Right cardiac atrium (tissue), 5 donors: Measurements from ENCODE around the gene ATP13A3. TPM values are rescaled to one million over a fixed set of nuclear protein-coding genes. Genes with fewer than 3 reads are reported as not detected.
"Not testable (repeated sequence)": the region's sequence is repeated elsewhere in the genome, so short reads cannot be mapped to it uniquely, and the experiment has no call there.

Experiments
- ATAC-seq, 2 donors: fragments of 200-7000 bp; cut with Tn5 transposase; one replicate each; pipeline versions ENCODE4 v1.8.0 to v1.9.1; 2020; ENCODE audit warnings: moderate library complexity in 2 of 2, mild to moderate bottlenecking in 1 of 2
- DNase-seq, 3 donors: peaks; one replicate each; pipeline ENCODE4 v3.0.0-alpha.2; 2020
- H3K27ac ChIP-seq: one replicate; pipeline ENCODE4 v1.5.1; 2013; ENCODE audit warnings: mild to moderate bottlenecking, low read length, control low read depth, moderate library complexity
- H3K27me3 ChIP-seq: one replicate; pipeline ENCODE4 v1.6.1; 2013; ENCODE audit not compliant: control insufficient read depth, insufficient read depth
- H3K4me1 ChIP-seq: one replicate; pipeline ENCODE4 v1.6.1; 2013; ENCODE audit warnings: low read length; ENCODE audit not compliant: control insufficient read depth, insufficient read depth
- H3K4me3 ChIP-seq: one replicate; pipeline ENCODE4 v1.5.1; 2013; ENCODE audit warnings: low read length, control low read depth
- H3K9me3 ChIP-seq: one replicate; pipeline ENCODE4 v1.6.1; 2013; ENCODE audit warnings: low read length; ENCODE audit not compliant: control insufficient read depth
- WGBS: extraction: QIAGEN DNeasy Blood & Tissue Kit; methylation state at CpG from one replicate; pipeline ENCODE4 v1.1.7; 2013; 5-methylcytosine and 5-hydroxymethylcytosine counted together
- intact Hi-C, 4 donors: fragments of 100-400 bp; cut with DNase I; formaldehyde crosslinking; loops; one replicate each; pipeline versions ENCODE4 v1.11.0 to v1.14.0; 2022 to 2023
- polyA plus RNA-seq: library from polyadenylated mRNA; stranded (reverse); fragments of 200-250 nt; gene quantifications from one replicate; pipeline ENCODE4 v1.2.3, GENCODE V29; 2013
- total RNA-seq, 4 donors: library from RNA; stranded (reverse); fragmentation: NEBNext Ultra II Directional; extraction: Animal tissue kit (Norgen Biotek cat#: 25700); gene quantifications; one replicate each; pipeline ENCODE4 v1.2.1, GENCODE V29; 2021
- donor health status: healthy with polysubstance abuse.
- donor health status: DM: no; HTN: yes; CAD: no.
- donor health status: DM: no; HTN: no; CAD: no.
- donor health status: DM: no; HTN: yes; CAD: no; lungs with severe emphysema.
- donor health status: DM: yes; HTN: yes; CAD: no.

ATP13A3 gene
- total and polyA plus RNA-seq, 5 donors, result 28.2 to 194 (median 93.4) TPM

DNA sequence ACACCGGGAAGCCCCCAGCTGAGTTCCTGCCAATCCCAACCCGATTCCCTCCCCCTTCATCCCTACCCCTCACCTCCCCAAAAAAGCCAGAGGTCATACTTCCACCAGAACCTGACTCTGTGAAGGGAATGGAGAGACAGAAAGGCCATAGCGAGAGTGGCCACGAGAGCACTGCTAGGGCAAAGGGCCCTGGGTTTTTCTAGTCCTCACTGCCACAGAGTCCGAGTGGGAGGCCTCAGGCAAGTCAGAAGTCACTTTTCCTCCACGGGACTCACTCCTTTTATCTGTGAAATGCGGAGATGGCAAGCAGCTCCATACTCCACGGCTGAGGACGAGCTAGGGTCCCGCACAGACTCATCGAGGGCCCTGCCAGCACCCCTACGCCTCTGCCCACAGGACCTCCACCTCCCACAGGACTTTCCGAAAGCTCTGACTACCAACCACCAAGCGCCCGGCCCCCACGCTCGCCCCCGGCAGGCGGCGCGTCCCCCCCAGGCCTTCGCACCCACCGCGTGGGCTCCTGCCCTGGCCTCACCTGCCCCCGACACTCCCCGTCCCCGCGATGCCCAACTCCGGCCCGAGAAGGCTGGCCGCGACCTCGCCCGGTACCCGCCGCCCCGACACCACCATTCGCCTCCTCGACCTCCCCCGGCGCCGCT is 792 bp downstream of the ATP13A3 start:
- 1% methylated on average over 42 of the region's 42 CpGs for WGBS

DNA sequence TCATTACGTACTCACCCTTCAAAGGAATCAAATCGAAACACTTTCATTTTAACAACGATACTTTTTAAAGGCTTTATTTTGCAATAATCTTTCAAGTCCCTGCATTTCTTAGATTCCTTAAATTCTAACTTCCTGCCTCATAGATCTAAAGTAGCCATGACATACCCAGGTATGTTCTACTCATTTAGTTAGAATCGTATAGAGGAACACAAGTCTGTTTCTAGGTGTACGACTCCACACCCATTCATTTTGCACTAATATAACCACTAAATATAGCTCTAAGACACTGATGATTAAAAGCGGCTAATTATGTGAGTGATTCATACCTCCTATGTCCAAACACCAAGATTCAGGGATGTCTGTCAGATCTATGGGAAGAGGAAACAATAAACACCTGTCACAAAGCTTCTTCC is 1.3 kb downstream of the ATP13A3 start:
- Histone ChIP-seq H3K27ac (peak overlapping the region; percentile 95), H3K27me3 (no peaks in the 10 kb centered on the region), H3K4me3 (peak overlapping the region; percentile 97), H3K9me3 (no peaks in the 10 kb centered on the region), H3K4me1 (peaks cover 4% of the 10 kb centered on the region)
- WGBS, result 11% methylated on average over 6 of the region's 6 CpGs
- no peak for ATAC-seq
- DNase-seq, result no peak
- intact Hi-C loops, result loop anchor here in 1 of 4 donors (5.0 kb wide), 1 partner anchor 87 kb away; no protein-coding TSS in a partner anchor

More for the DNA sequence above, 792 bp downstream of the ATP13A3 start:
- H3K4me1 ChIP-seq, result peaks cover 4% of the 10 kb centered on the region
- peak; percentile 6 to 10 for ATAC-seq
- H3K4me3 ChIP-seq, result peak overlapping the region; percentile 97
- peak overlapping the region; percentile 95 for H3K27ac ChIP-seq
- DNase-seq, result peak; percentile 46 to 74 (median 73)
- H3K9me3 ChIP-seq, result no peaks in the 10 kb centered on the region
- H3K27me3 ChIP-seq, result no peaks in the 10 kb centered on the region
- intact Hi-C loops, result loop anchor here in 1 of 4 donors (5.0 kb wide), 1 partner anchor 86 kb away; no protein-coding TSS in a partner anchor

- ATAC-seq (no peak), DNase-seq (peak in 1 of 3 donors; percentile 42)
- WGBS, result 92% methylated on average over 12 of the region's 12 CpGs
- peaks cover 4% of the 10 kb centered on the region for H3K4me1 ChIP-seq
- no peak overlapping the region for H3K4me3 ChIP-seq
- H3K27me3 ChIP-seq, result no peaks in the 10 kb centered on the region
- H3K9me3 ChIP-seq, result no peaks in the 10 kb centered on the region
- no peak overlapping the region for H3K27ac ChIP-seq
- intact Hi-C loops, result loop anchor here in 1 of 4 donors (5.0 kb wide), 1 partner anchor 88 kb away; no protein-coding TSS in a partner anchor
Observed at GRCh38 chr3:194484614-194485013, 2.2 kb downstream of the ATP13A3 start.

GRCh38 chr3:194483850-194484249 is 3.0 kb downstream of the ATP13A3 start:
- peaks cover 4% of the 10 kb centered on the region for H3K4me1 ChIP-seq

GRCh38 chr3:194482830-194483229 is 4.0 kb downstream of the ATP13A3 start:
- H3K27me3 ChIP-seq, ATAC-seq, intact Hi-C loops, DNase-seq, H3K9me3 ChIP-seq, H3K4me3 ChIP-seq, H3K4me1 ChIP-seq: not testable (repeated sequence)
- peak overlapping the region; percentile 13 for H3K27ac ChIP-seq
- 93% methylated on average over 13 of the region's 13 CpGs for WGBS

More at GRCh38 chr3:194483850-194484249, 3.0 kb downstream of the ATP13A3 start:
- Histone ChIP-seq H3K4me3 (no peak overlapping the region), H3K27me3 (no peaks in the 10 kb centered on the region), H3K27ac (no peak overlapping the region), H3K9me3 (no peaks in the 10 kb centered on the region)
- 88% methylated on average over 1 of the region's 1 CpG for WGBS
- ATAC-seq (no peak), DNase-seq (no peak)
- intact Hi-C loops, result no loop called here

DNA sequence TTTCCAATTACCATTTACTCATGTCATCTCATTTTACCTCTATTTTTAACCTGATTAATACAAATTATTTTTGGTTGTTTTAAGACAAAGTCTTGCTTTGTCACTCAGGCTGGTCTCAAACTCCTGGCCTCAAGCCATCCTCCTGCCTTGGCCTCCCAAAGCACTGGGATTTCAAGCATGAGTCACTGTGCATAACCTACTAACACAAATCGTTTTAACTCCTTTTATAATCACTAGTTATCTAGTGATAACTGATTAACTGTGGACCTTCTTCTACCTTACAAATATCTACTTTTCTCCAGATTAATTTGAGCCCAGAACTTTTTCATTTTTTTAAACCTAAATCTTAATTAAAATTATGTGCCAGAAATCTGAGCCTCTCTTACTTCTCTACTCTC is 4.6 kb downstream of the ATP13A3 start:
- DNase-seq (peak in 1 of 3 donors; percentile 24), ATAC-seq (no peak)
- WGBS, result 22% methylated on average over 1 of the region's 1 CpG
- Histone ChIP-seq H3K4me3 (no peak overlapping the region), H3K9me3 (no peaks in the 10 kb centered on the region), H3K27me3 (no peaks in the 10 kb centered on the region), H3K4me1 (peaks cover 6% of the 10 kb centered on the region), H3K27ac (no peak overlapping the region)
- intact Hi-C loops, result no loop called here

GRCh38 chr3:194481525-194482195 is 5.1 kb downstream of the ATP13A3 start:
- no peaks in the 10 kb centered on the region for H3K27me3 ChIP-seq
- no peaks in the 10 kb centered on the region for H3K9me3 ChIP-seq
- no peak overlapping the region for H3K27ac ChIP-seq
- H3K4me1 ChIP-seq, result peaks cover 8% of the 10 kb centered on the region
- ATAC-seq, result no peak
- WGBS, result 88% methylated on average over 5 of the region's 5 CpGs
- no peak overlapping the region for H3K4me3 ChIP-seq
- DNase-seq, result no peak
- intact Hi-C loops, result no loop called here

DNA sequence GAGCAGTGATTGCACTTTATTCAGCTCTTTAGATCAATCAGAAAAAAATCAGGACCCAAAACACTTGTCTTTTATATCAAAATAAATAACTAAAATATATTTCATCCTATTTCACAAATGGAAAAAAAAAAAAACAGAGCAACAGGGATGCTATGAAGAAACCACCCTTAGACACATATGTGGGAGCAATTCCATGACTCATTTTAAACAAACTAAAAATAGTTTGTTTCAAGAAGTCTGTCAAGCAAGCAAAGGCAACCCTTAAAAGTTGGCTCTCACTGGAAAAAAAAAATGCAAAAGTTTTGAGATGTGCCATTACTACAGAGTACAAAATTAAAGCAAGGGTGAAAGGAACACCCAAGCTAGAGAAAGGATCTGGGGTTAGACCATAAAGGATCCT is 5.7 kb downstream of the ATP13A3 start:
- intact Hi-C loops, result no loop called here
- peaks cover 8% of the 10 kb centered on the region for H3K4me1 ChIP-seq
- H3K9me3 ChIP-seq, result no peaks in the 10 kb centered on the region
- H3K4me3 ChIP-seq, result no peak overlapping the region
- no peak overlapping the region for H3K27ac ChIP-seq
- H3K27me3 ChIP-seq, result no peaks in the 10 kb centered on the region
- DNase-seq, result no peak
- ATAC-seq, result no peak

DNA sequence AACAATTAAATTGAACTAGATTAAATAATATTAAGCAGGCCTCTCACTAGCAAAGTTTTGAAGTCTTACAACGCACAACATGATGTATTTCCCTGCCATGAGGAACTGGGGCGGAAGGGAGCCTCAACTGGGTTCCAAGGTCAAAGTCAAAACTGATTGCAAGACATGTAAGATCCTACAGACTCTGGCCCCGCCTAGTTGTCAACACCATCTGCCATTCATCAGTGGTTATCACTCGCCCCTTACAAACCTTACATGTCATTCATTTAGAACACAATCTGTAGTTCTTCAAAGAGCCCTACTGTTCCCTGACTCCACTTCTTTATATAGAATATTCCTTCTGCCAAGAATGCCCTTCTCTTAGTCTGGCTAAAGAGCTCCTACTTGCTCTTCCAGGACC is 10.0 kb downstream of the ATP13A3 start:
- intact Hi-C loops, result loop anchor here in 1 of 4 donors (5.0 kb wide), 1 partner anchor 101 kb away; no protein-coding TSS in a partner anchor
- Histone ChIP-seq H3K9me3 (no peaks in the 10 kb centered on the region), H3K27me3 (no peaks in the 10 kb centered on the region), H3K4me1 (peaks cover 11% of the 10 kb centered on the region), H3K4me3 (no peak overlapping the region), H3K27ac (peak overlapping the region; percentile 96)
- ATAC-seq (peak; percentile 43 to 78), DNase-seq (peak in 1 of 3 donors; percentile 61)
- 59% methylated on average over 4 of the region's 4 CpGs for WGBS

DNA sequence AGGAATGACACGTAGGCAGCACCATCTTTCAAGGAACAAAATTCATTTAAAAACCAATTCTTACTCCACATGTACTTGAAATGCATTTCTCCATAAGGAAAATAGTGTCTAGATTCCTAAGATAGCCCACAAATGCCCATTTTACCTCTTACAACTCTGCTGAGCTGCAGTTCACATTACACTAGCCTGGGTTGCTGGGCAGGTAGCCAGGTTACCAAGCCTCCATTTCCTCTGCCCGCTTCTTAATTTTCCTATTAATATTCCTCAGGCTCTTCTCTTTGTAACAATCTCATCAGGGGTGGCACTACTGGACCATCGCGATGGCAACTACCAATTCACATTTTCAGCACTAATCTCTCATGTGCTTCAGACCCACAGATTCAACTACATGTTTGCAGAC is 10.8 kb downstream of the ATP13A3 start:
- peak overlapping the region; percentile 26 for H3K27ac ChIP-seq
- no peak overlapping the region for H3K4me3 ChIP-seq
- peaks cover 13% of the 10 kb centered on the region for H3K4me1 ChIP-seq
- intact Hi-C loops, result loop anchor here in 1 of 4 donors (5.0 kb wide), 1 partner anchor 101 kb away; no protein-coding TSS in a partner anchor
- no peaks in the 10 kb centered on the region for H3K9me3 ChIP-seq
- ATAC-seq (no peak), DNase-seq (peak in 1 of 3 donors; percentile 61)
- H3K27me3 ChIP-seq, result no peaks in the 10 kb centered on the region
- 61% methylated on average over 4 of the region's 4 CpGs for WGBS
